Hepatocyte (in vitro differentiated cells): ENCODE data around the gene DBF4.

Source experiments
- EZH2 ChIP-seq: fragments of 200-600 bp; sonication (generic); IDR thresholded peaks from 2 replicates; pipeline ENCODE4 v1.6.1; 2016; ENCODE audit warnings: antibody characterized with exemption, mild to moderate bottlenecking, borderline replicate concordance
- TF ChIP-seq, protein P1 (sequence below): fragments of 200-600 bp; sonication (generic); IDR thresholded peaks from 2 replicates; pipeline ENCODE4 v1.5.1; 2016; ENCODE audit warnings: antibody characterized with exemption, mild to moderate bottlenecking; ENCODE audit not compliant: poor library complexity

DNA sequence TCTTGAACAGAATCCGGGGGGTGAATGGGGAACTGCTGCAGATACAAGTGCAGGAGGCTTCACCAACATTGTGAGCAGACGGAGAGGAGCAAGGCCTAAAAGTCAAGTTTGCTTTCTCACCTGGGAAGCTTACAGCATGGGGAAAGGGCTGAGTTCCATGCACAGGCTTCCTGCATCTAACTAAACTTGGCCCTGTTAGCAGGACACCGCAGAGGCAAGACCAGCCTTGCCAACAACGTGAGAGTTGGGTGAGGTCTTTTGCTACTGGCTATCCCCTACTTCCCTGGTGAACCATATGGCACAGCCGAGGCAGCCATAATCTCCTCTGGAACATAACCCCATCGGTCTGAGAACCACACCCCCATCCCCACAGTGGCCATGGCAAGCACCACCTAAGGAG is 43.6 kb downstream of the DBF4 start:
- TF ChIP-seq, protein P1, sequence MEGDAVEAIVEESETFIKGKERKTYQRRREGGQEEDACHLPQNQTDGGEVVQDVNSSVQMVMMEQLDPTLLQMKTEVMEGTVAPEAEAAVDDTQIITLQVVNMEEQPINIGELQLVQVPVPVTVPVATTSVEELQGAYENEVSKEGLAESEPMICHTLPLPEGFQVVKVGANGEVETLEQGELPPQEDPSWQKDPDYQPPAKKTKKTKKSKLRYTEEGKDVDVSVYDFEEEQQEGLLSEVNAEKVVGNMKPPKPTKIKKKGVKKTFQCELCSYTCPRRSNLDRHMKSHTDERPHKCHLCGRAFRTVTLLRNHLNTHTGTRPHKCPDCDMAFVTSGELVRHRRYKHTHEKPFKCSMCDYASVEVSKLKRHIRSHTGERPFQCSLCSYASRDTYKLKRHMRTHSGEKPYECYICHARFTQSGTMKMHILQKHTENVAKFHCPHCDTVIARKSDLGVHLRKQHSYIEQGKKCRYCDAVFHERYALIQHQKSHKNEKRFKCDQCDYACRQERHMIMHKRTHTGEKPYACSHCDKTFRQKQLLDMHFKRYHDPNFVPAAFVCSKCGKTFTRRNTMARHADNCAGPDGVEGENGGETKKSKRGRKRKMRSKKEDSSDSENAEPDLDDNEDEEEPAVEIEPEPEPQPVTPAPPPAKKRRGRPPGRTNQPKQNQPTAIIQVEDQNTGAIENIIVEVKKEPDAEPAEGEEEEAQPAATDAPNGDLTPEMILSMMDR: no peak
- TF ChIP-seq EZH2: no peak
